ENCODE results near the gene ZSCAN22. TPM values are rescaled to one million over a fixed set of nuclear protein-coding genes. Genes with fewer than 3 reads are reported as not detected.

The ZSCAN22 gene
- total RNA-seq (1 to 10 TPM; 1.1 to 3.1 (median 2.0) TPM), polyA plus RNA-seq (1 to 10 TPM in 1 of 2 donors, under 1 TPM in 1; 0.65 to 1.5 TPM)
- long read RNA-seq, donor 1: 0 reads
- long read RNA-seq, donor 2, full-length matches to known transcripts: 1 of 2 reads
- long read RNA-seq, donor 2, partial matches to known transcripts: 0 of 2 reads
- long read RNA-seq, donor 2, other reads (novel, unspliced or antisense): 1 of 2 reads
- long read RNA-seq, donor 3, partial matches to known transcripts: 0 of 2 reads
- long read RNA-seq, donor 3, other reads (novel, unspliced or antisense): 2 of 2 reads

GRCh38 chr19:58326914-58327726 lies at the start of gene ZSCAN22:
TSS of gene ZSCAN22 (plus strand) at chr19:58326994. CDS start at chr19:58334803, 7,809 bp downstream.
- peaks cover 5 to 38% (median 17%) of the 10 kb centered on the region in 12 donors for H3K4me1 ChIP-seq
- intact Hi-C loops (cut with DNase I): loop anchor here in 5 of 10 donors (1.0 to 5.0 kb wide), 5 partner anchors 35 to 60 kb away; partner anchors contain the start of genes ZNF497 (in 3 of the 5), ZNF837 (in 2 of the 5) and RPS5 (in 1 of the 5)
- H3K4me3 ChIP-seq: peak within 1 kb of the TSS; percentile 44 to 98 (median 82)
- H3K9me3 ChIP-seq: no peaks in the 10 kb centered on the region
- 0 to 1% (median 1%) methylated on average over 35 to 62 of the region's 62 CpGs for WGBS, 4 donors
- H3K27me3 ChIP-seq: no peaks in the 10 kb centered on the region
- ATAC-seq (peak; percentile 97 to 98 (median 98)), DNase-seq (peak; percentile 97 to 99 (median 98))
- peak within 1 kb of the TSS; percentile 81 to 99 (median 96) for H3K27ac ChIP-seq
- TF ChIP-seq CTCF (IDR thresholded peaks at IDR 0.05) (peak in 1 of 12 donors; percentile 8), POLR2A (IDR thresholded peaks at IDR 0.05) (peak in 1 of 2 donors; percentile 54)
- H3K36me3 ChIP-seq: peaks cover 0 to 3% (median 0%) of the 10 kb centered on the region in 9 donors

- peaks cover 0 to 28% (median 16%) of the 10 kb centered on the region in 12 donors for H3K4me1 ChIP-seq
- H3K27me3 ChIP-seq: no peaks in the 10 kb centered on the region
- WGBS, 4 donors: 88 to 94% (median 92%) methylated on average over 6 to 7 of the region's 7 CpGs
- H3K9me3 ChIP-seq: peaks cover 0 to 52% (median 18%) of the 10 kb centered on the region in 12 donors
- peaks cover 0 to 40% (median 7%) of the 10 kb centered on the region in 9 donors for H3K36me3 ChIP-seq
- intact Hi-C loops (cut with DNase I): loop anchor here in 2 of 10 donors (5.0 to 10.0 kb wide), 2 partner anchors 92 to 95 kb away; partner anchors contain the start of gene ZNF274 (in 2 of the 2)
- H3K27ac ChIP-seq: peak overlapping the region in 1 of 12 donors; percentile 98
- DNase-seq (no peak), ATAC-seq (no peak)
- TF ChIP-seq CTCF (IDR thresholded peaks at IDR 0.05) (no peak), POLR2A (IDR thresholded peaks at IDR 0.05) (no peak)
- peak overlapping the region in 2 of 12 donors; percentile 83 to 97 for H3K4me3 ChIP-seq
Observed at GRCh38 chr19:58277197-58277596, 49.6 kb upstream of the ZSCAN22 start.

GRCh38 chr19:58277748-58278540 lies 48.9 kb upstream of the ZSCAN22 start:
- Histone ChIP-seq H3K27me3 (no peaks in the 10 kb centered on the region), H3K27ac (peak overlapping the region; percentile 91 to 98 (median 94)), H3K9me3 (peaks cover 0 to 44% (median 13%) of the 10 kb centered on the region in 12 donors), H3K4me1 (peaks cover 0 to 28% (median 16%) of the 10 kb centered on the region in 12 donors), H3K4me3 (peak overlapping the region; percentile 75 to 97 (median 83)), H3K36me3 (peaks cover 0 to 32% (median 5%) of the 10 kb centered on the region in 9 donors)
- 39 to 43% (median 42%) methylated on average over 25 of the region's 25 CpGs for WGBS, 4 donors
- intact Hi-C loops (cut with DNase I): loop anchor here in 5 of 10 donors (1.0 to 10.0 kb wide), 6 partner anchors 27 to 96 kb away; partner anchors contain the start of genes ZNF274 (in 4 of the 5), ERVK3-1 (in 2 of the 5) and ZNF544 (in 2 of the 5)
- ATAC-seq: peak in 1 of 4 donors; percentile 2
- TF ChIP-seq POLR2A (IDR thresholded peaks at IDR 0.05): no peak
- TF ChIP-seq CTCF (IDR thresholded peaks at IDR 0.05): no peak
- DNase-seq: no peak

Measured in heart left ventricle (tissue), 16 donors.